Right lobe of liver (tissue), 6 donors: ENCODE measurements around the gene SEMA3C. TPM values are rescaled to one million over a fixed set of nuclear protein-coding genes. Genes with fewer than 3 reads are reported as not detected.
A peak's percentile ranks its signal among the peaks of the same experiment; 100 is the strongest.

Experiments used
- ATAC-seq, 4 donors: fragments of 200-7000 bp; cut with Tn5 transposase; one replicate each; pipeline ENCODE4 v1.9.1; 2020; ENCODE audit warnings: mild to moderate bottlenecking in 4 of 4, moderate library complexity in 4 of 4
- DNase-seq, 3 donors: peaks; one replicate each; pipeline ENCODE4 v3.0.0-alpha.2; 2020
- H3K27ac ChIP-seq, 3 donors: fragments of 200-600 bp; one replicate each; pipeline ENCODE4 v1.8.0; 2022
- H3K27me3 ChIP-seq, 2 donors: fragments of 200-600 bp; one replicate each; pipeline ENCODE4 v1.8.0; 2022
- H3K36me3 ChIP-seq, 4 donors: fragments of 200-600 bp; sonication (generic) in 1 of 4; one replicate each; pipeline versions ENCODE4 v1.5.1 to v1.8.0; 2017 to 2022; ENCODE audit warnings: control low read depth in 1 of 4
- H3K4me1 ChIP-seq, 4 donors: fragments of 200-600 bp; sonication (generic) in 1 of 4; one replicate each; pipeline versions ENCODE4 v1.5.1 to v1.8.0; 2017 to 2022; ENCODE audit warnings: control low read depth in 1 of 4
- H3K4me3 ChIP-seq, 3 donors: fragments of 200-600 bp; one replicate each; pipeline ENCODE4 v1.8.0; 2022
- H3K9me3 ChIP-seq, 4 donors: fragments of 200-600 bp; sonication (generic) in 1 of 4; one replicate each; pipeline versions ENCODE4 v1.5.1 to v1.8.0; 2017 to 2022; ENCODE audit warnings: control low read depth in 1 of 4
- POLR2A ChIP-seq: fragments of 450-650 bp; IDR thresholded peaks from one replicate; pipeline ENCODE4 v1.6.1; 2017; ENCODE audit warnings: antibody characterized with exemption, mild to moderate bottlenecking
- WGBS: methylation state at CpG from one replicate; pipeline ENCODE4 v1.1.6; 2018; ENCODE audit warnings: low coverage, low lambda C conversion rate; ENCODE audit not compliant: insufficient coverage; ENCODE audit errors: missing lambda C conversion rate; 5-methylcytosine and 5-hydroxymethylcytosine counted together
- intact Hi-C, 2 donors: fragments of 100-400 bp; cut with DNase I; formaldehyde crosslinking; loops; one replicate each; pipeline versions ENCODE4 v1.11.2 to v1.14.1; 2022
- total RNA-seq, 6 experiments: library from RNA; depleted of rRNA in 2 of 6; stranded (reverse); fragments of >200 nt in 2 of 6; fragmentation: NEBNext Ultra II Directional in 3 of 6; extraction: Animal tissue kit (Norgen Biotek cat#: 25700) in 3 of 6; gene quantifications; one replicate each; pipeline versions ENCODE4 v1.1.0 to v1.2.4, GENCODE V29; 2016 to 2023
- TF ChIP-seq, protein P1 (sequence below), 4 donors: fragments of 200-600 bp in 3 of 4; fragments of 450-650 bp in 1 of 4; IDR thresholded peaks; one replicate each; pipeline versions ENCODE4 v1.5.1 to v1.8.0; 2016 to 2022; ENCODE audit warnings: antibody characterized with exemption in 4 of 4, mild to moderate bottlenecking in 2 of 4
- donor health status: DM: no; HTN: yes; CAD: no.
- donor health status: DM: no; HTN: no; CAD: no.
- donor health status: DM: no; HTN: no; CAD: no.
- donor health status: DM: no; HTN: yes; CAD: no.
- donor health status: DM: no; HTN: yes; CAD: no.

Gene SEMA3C
- total RNA-seq, 6 experiments from 2014 or later, result 0.23 to 1.3 (median 0.53) TPM

DNA sequence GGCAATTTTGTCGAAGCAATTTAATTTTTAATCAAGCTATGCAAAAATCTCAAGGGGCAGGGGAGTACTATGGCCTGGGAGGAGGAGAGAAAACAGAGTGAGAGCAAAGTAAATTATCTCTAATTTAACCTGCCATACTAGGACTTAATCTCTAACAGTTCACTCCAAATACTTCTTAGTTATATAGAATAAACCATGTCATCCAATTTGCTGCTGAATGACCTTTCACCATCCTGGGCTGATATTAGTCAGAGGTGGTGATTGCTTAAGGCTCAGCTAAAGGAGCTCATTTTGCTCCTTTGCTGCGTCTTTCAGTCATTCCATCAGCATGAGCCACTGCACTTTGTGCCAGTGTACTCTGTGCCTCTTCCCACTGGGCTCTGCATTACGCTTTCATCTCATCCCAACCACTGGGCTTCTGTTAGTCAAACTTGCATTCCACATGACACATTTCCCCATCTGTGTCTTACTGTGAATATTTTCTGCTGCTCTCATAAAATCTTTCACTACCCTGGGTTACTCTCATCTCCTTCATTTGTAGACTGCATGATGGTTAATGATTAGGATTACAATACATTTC, 196.1 kb downstream of the SEMA3C start:
- 58% methylated on average over 3 of the region's 3 CpGs for WGBS
- ATAC-seq (peak in 1 of 4 donors; percentile 41), DNase-seq (no peak)
- H3K27ac ChIP-seq, result no peak overlapping the region
- H3K36me3 ChIP-seq, result no peaks in the 10 kb centered on the region
- no peak for TF ChIP-seq POLR2A
- TF ChIP-seq, protein P1, sequence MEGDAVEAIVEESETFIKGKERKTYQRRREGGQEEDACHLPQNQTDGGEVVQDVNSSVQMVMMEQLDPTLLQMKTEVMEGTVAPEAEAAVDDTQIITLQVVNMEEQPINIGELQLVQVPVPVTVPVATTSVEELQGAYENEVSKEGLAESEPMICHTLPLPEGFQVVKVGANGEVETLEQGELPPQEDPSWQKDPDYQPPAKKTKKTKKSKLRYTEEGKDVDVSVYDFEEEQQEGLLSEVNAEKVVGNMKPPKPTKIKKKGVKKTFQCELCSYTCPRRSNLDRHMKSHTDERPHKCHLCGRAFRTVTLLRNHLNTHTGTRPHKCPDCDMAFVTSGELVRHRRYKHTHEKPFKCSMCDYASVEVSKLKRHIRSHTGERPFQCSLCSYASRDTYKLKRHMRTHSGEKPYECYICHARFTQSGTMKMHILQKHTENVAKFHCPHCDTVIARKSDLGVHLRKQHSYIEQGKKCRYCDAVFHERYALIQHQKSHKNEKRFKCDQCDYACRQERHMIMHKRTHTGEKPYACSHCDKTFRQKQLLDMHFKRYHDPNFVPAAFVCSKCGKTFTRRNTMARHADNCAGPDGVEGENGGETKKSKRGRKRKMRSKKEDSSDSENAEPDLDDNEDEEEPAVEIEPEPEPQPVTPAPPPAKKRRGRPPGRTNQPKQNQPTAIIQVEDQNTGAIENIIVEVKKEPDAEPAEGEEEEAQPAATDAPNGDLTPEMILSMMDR (IDR thresholded peaks at IDR 0.05), result no peak
- H3K27me3 ChIP-seq, result no peaks in the 10 kb centered on the region
- no peaks in the 10 kb centered on the region for H3K9me3 ChIP-seq
- intact Hi-C loops, result no loop called here
- no peak overlapping the region for H3K4me3 ChIP-seq
- H3K4me1 ChIP-seq, result no peaks in the 10 kb centered on the region

DNA sequence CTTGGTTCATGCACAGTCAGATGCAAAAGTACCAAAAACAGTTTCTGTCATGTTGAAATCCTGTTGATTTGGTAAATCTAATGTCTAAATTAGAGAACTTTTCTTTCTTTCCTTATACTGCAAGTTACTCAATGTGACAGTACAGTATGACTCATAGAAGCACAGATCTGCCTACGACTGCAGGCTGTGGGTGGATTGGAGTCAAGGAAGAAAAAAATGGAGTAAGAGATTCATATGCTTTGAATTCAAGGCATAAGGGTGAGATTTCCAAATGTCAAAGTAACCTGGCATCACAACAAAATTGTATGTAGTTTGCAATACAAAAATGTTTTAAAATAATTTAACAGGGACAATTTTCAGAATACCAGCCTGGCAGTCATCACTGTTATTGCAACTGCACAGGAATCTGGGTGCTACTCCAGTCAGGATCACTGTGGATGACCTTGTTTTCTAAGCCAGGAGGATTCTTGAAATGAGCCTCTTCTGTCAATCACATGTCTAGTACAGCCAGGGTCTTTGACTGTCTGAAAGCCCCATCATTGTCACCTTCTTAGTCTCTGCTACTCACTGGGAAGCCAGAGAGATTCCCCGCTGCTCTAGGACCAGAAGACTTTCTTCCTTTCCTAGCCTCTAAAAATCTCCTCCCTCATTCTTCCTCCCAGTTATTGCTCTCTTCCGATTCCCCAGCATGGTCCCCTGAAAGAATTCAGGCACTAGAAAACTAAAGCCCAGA, 196.8 kb downstream of the SEMA3C start:
- intact Hi-C loops, result no loop called here
- no peaks in the 10 kb centered on the region for H3K27me3 ChIP-seq
- H3K4me1 ChIP-seq, result no peaks in the 10 kb centered on the region
- no peaks in the 10 kb centered on the region for H3K36me3 ChIP-seq
- DNase-seq (no peak), ATAC-seq (peak in 3 of 4 donors; percentile 39 to 58 (median 45))
- no peak for TF ChIP-seq POLR2A
- TF ChIP-seq, protein P1 (IDR thresholded peaks at IDR 0.05), result no peak
- H3K9me3 ChIP-seq, result no peaks in the 10 kb centered on the region
- WGBS, result 27% methylated on average over 2 of the region's 3 CpGs
- H3K27ac ChIP-seq, result no peak overlapping the region
- no peak overlapping the region for H3K4me3 ChIP-seq

DNA sequence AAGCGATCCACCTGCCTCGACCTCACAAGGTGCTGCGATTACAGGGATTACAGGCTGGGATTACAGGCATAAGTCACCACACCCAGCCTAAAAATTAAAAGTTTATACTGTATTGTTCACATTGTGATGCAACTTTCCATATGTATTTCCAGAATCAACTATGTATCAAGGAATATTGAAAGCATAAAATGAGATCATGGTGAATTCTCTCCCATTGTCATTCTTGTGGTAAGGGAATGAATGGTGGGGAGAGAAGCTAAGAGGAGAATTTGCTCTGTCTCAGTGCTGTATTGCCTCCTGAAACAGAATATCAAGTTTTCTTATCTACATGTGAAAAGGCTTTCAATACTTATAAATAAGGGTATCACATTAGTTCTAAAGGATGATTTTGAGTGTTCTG, 198.7 kb downstream of the SEMA3C start:
- H3K9me3 ChIP-seq, result no peaks in the 10 kb centered on the region
- intact Hi-C loops, result no loop called here
- no peak overlapping the region for H3K27ac ChIP-seq
- no peaks in the 10 kb centered on the region for H3K36me3 ChIP-seq
- no peaks in the 10 kb centered on the region for H3K4me1 ChIP-seq
- H3K27me3 ChIP-seq, result no peaks in the 10 kb centered on the region
- DNase-seq, result no peak
- 85% methylated on average over 3 of the region's 3 CpGs for WGBS
- H3K4me3 ChIP-seq, result no peak overlapping the region
- TF ChIP-seq, protein P1 (IDR thresholded peaks at IDR 0.05), result no peak
- no peak for TF ChIP-seq POLR2A
- no peak for ATAC-seq

DNA sequence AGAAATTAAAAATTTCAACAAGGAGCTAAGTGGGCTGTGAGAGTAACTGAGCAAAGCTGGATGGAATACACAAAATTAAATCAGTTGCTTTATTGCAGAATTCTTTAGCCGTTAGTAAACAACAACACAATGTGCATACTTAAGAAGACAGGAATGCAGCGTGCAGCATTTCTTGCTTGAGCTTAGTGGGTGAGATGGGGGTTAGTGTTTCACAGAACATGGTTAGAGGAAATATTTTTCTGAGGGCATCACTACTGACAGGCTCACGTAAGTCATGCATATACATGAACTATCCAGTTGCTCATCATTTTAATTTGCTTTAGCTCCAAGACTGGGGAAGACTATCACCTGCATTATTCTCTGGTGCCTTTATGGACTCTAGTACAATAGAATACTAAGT, 199.6 kb downstream of the SEMA3C start:
- H3K27ac ChIP-seq, result no peak overlapping the region
- DNase-seq (no peak), ATAC-seq (no peak)
- no peaks in the 10 kb centered on the region for H3K9me3 ChIP-seq
- WGBS, result 60% methylated on average over 3 of the region's 3 CpGs
- intact Hi-C loops, result no loop called here
- H3K4me3 ChIP-seq, result no peak overlapping the region
- TF ChIP-seq, protein P1 (IDR thresholded peaks at IDR 0.05), result no peak
- H3K36me3 ChIP-seq, result no peaks in the 10 kb centered on the region
- H3K27me3 ChIP-seq, result no peaks in the 10 kb centered on the region
- no peaks in the 10 kb centered on the region for H3K4me1 ChIP-seq
